Tibial artery (tissue), 4 donors: ENCODE measurements around the gene GRM7.

Experiments used
- DNase-seq, 2 donors: peaks; one replicate each; pipeline ENCODE4 v3.0.0-alpha.2; 2019
- H3K27ac ChIP-seq, 2 donors: fragments of 200-600 bp; sonication (generic) in 1 of 2; 1 replicate in 1 of 2; 2 replicates in 1 of 2; pipeline ENCODE4 v1.5.1; 2018 to 2019; ENCODE audit warnings: mild to moderate bottlenecking in 1 of 2
- H3K27me3 ChIP-seq, 2 donors: fragments of 200-600 bp; sonication (generic) in 1 of 2; one replicate each; pipeline versions ENCODE4 v1.5.1 to v1.6.0; 2016 to 2019
- H3K36me3 ChIP-seq, 3 donors: fragments of 200-600 bp; sonication (generic) in 2 of 3; one replicate each; pipeline ENCODE4 v1.5.1; 2016 to 2019; ENCODE audit warnings: mild to moderate bottlenecking in 2 of 3
- H3K4me1 ChIP-seq, 4 donors: fragments of 200-600 bp; sonication (generic) in 2 of 4; 1 replicate in 3 of 4; 2 replicates in 1 of 4; pipeline ENCODE4 v1.5.1; 2016 to 2019
- H3K4me3 ChIP-seq, 2 donors: fragments of 200-600 bp; sonication (generic) in 1 of 2; 1 replicate in 1 of 2; 2 replicates in 1 of 2; pipeline ENCODE4 v1.5.1; 2018 to 2019; ENCODE audit warnings: mild to moderate bottlenecking in 2 of 2
- H3K9me3 ChIP-seq, 3 donors: fragments of 200-600 bp; sonication (generic) in 1 of 3; one replicate each; pipeline ENCODE4 v1.5.1; 2016 to 2019
- intact Hi-C: fragments of 100-400 bp; cut with DNase I; formaldehyde crosslinking; loops from one replicate; pipeline ENCODE4 v1.15.0; 2023; ENCODE audit warnings: low total_unique reads
- TF ChIP-seq, protein P1 (sequence below), 2 experiments: fragments of 200-600 bp in 1 of 2; fragments of 450-650 bp in 1 of 2; IDR thresholded peaks; one replicate each; pipeline ENCODE4 v1.5.1; 2017 to 2019; ENCODE audit warnings: antibody characterized with exemption in 2 of 2, mild to moderate bottlenecking in 1 of 2, moderate library complexity in 1 of 2

Gene GRM7

DNA sequence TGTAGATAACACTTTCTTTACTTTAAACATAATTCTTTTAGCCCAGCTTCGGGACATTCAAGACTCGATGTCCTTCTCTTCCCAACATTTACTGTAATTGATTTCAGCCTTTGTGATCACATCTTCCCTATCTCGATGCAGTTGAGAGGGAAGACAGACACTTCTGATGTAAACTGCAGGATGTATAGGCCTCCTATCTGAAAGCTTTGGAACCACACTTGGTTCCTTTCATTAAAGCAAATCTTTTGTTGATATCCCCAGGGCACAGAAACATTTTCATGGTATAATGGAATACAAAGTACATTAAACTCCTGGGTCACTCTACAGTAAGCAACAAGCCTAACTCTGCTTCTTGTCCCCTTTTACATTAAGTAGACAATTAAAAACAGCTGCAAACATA lies 6.4 kb downstream of the GRM7 start:
- Histone ChIP-seq H3K9me3 (no peaks in the 10 kb centered on the region), H3K27ac (no peak overlapping the region), H3K4me3 (no peak overlapping the region), H3K27me3 (peaks cover 0 to 24% of the 10 kb centered on the region in 2 donors), H3K36me3 (no peaks in the 10 kb centered on the region), H3K4me1 (peaks cover 0 to 6% (median 3%) of the 10 kb centered on the region in 4 donors)
- intact Hi-C loops, result no loop called here
- DNase-seq, result no peak
- TF ChIP-seq, protein P1, sequence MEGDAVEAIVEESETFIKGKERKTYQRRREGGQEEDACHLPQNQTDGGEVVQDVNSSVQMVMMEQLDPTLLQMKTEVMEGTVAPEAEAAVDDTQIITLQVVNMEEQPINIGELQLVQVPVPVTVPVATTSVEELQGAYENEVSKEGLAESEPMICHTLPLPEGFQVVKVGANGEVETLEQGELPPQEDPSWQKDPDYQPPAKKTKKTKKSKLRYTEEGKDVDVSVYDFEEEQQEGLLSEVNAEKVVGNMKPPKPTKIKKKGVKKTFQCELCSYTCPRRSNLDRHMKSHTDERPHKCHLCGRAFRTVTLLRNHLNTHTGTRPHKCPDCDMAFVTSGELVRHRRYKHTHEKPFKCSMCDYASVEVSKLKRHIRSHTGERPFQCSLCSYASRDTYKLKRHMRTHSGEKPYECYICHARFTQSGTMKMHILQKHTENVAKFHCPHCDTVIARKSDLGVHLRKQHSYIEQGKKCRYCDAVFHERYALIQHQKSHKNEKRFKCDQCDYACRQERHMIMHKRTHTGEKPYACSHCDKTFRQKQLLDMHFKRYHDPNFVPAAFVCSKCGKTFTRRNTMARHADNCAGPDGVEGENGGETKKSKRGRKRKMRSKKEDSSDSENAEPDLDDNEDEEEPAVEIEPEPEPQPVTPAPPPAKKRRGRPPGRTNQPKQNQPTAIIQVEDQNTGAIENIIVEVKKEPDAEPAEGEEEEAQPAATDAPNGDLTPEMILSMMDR (IDR thresholded peaks at IDR 0.05), result no peak

DNA sequence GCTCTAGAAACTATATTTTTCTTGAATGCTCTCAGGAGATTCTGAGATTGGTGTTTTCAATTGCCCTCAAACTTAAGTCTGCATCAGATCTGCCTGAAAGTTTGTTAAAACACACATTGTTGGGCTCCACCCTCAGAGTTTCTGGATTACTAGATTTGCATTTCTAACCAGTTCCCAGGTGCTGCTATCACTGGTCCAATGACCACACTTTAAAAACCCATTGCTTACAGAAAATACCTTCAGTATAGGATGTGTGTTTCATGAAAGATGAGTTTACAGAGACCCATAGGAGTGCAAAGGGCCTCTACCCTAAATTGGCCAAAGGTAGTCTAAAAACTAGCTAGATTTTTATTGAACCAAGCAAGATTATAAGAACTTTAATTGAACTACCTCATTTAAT lies 17.8 kb downstream of the GRM7 start:
- H3K36me3 ChIP-seq, result no peaks in the 10 kb centered on the region
- H3K4me1 ChIP-seq, result no peaks in the 10 kb centered on the region
- H3K4me3 ChIP-seq, result no peak overlapping the region
- no peak overlapping the region for H3K27ac ChIP-seq
- H3K9me3 ChIP-seq, result no peaks in the 10 kb centered on the region
- DNase-seq, result no peak
- intact Hi-C loops, result no loop called here
- no peaks in the 10 kb centered on the region for H3K27me3 ChIP-seq
- TF ChIP-seq, protein P1 (IDR thresholded peaks at IDR 0.05), result no peak

GRCh38 chr3:6912240-6912639 lies 51.3 kb downstream of the GRM7 start:
- no peak for DNase-seq
- Histone ChIP-seq H3K9me3 (no peaks in the 10 kb centered on the region), H3K4me3 (no peak overlapping the region), H3K27ac (no peak overlapping the region), H3K36me3 (no peaks in the 10 kb centered on the region), H3K4me1 (no peaks in the 10 kb centered on the region), H3K27me3 (no peaks in the 10 kb centered on the region)
- TF ChIP-seq, protein P1 (IDR thresholded peaks at IDR 0.05), result no peak
- intact Hi-C loops, result no loop called here

- no peak overlapping the region for H3K27ac ChIP-seq
- H3K4me1 ChIP-seq, result no peaks in the 10 kb centered on the region
- H3K9me3 ChIP-seq, result no peaks in the 10 kb centered on the region
- H3K4me3 ChIP-seq, result no peak overlapping the region
- no peaks in the 10 kb centered on the region for H3K27me3 ChIP-seq
- intact Hi-C loops, result no loop called here
- TF ChIP-seq, protein P1 (IDR thresholded peaks at IDR 0.05), result no peak
- H3K36me3 ChIP-seq, result no peaks in the 10 kb centered on the region
- no peak for DNase-seq
Measured at GRCh38 chr3:6915898-6916297, 55.0 kb downstream of the GRM7 start.

DNA sequence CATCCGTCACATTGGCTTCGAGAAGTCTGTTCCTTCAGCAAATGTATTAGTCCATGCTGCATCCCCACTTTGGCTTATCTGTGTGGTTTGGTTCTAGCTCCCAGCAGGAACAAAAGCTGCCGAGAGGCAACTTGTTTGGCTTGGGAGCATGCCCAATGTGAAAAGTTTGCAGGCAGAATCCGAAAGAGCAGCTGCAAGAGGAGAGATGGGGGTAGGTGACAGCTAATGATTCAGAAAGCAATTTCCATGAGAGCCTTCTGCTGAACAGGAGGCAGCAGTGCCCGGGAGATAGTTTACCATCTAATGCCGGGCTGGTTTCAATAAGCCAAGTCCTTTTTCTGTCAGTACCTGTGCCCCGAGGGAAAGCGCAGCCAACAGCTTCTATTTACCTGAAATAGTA lies 60.2 kb downstream of the GRM7 start:
- Histone ChIP-seq H3K27me3 (no peaks in the 10 kb centered on the region), H3K4me3 (no peak overlapping the region), H3K27ac (no peak overlapping the region), H3K36me3 (no peaks in the 10 kb centered on the region), H3K4me1 (no peaks in the 10 kb centered on the region), H3K9me3 (no peaks in the 10 kb centered on the region)
- DNase-seq, result no peak
- TF ChIP-seq, protein P1 (IDR thresholded peaks at IDR 0.05), result no peak
- intact Hi-C loops, result no loop called here

DNA sequence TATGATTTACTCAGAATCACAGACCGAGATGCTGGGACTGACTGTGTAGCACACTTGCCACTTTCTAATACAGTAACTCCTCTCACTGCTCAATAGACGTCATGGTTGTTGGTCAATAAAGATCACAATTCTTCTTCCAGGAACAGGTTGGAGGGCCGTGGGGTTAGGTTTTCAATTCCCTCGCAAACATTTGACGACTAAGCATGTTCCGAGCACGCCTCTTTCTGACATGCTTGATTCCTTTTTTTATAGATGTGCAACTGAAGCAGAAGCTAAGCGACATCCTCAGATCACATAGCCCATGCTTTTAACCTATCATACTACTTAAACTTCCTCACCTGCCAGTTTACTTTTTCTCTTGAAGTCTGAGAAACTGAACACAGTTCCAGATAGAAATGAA lies 61.0 kb downstream of the GRM7 start:
- intact Hi-C loops, result no loop called here
- H3K9me3 ChIP-seq, result no peaks in the 10 kb centered on the region
- H3K36me3 ChIP-seq, result no peaks in the 10 kb centered on the region
- no peak for DNase-seq
- H3K27me3 ChIP-seq, result no peaks in the 10 kb centered on the region
- TF ChIP-seq, protein P1 (IDR thresholded peaks at IDR 0.05), result no peak
- no peak overlapping the region for H3K4me3 ChIP-seq
- no peaks in the 10 kb centered on the region for H3K4me1 ChIP-seq
- no peak overlapping the region for H3K27ac ChIP-seq
